Measurements from ENCODE around the gene CST3.
"Not testable (repeated sequence)": the region's sequence is repeated elsewhere in the genome, so short reads cannot be mapped to it uniquely, and the experiment has no call there.

The CST3 gene

DNA sequence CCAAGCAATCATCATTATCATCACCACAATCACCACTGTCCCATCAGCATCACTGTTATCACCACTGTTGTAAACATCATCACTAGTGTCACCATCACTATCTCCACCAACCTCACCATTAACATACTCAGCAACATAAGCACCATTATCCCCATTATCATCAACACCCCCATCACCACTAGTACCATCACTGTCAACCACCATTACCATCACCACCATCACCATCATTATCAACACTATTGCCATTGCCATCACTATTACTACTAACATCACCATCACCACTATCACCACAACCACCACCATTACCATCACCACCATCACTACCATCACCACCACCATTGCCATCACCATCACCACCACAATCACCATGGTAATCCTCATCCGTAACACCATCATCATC, 31.6 kb upstream of the CST3 start:
- TF ChIP-seq, protein P1, sequence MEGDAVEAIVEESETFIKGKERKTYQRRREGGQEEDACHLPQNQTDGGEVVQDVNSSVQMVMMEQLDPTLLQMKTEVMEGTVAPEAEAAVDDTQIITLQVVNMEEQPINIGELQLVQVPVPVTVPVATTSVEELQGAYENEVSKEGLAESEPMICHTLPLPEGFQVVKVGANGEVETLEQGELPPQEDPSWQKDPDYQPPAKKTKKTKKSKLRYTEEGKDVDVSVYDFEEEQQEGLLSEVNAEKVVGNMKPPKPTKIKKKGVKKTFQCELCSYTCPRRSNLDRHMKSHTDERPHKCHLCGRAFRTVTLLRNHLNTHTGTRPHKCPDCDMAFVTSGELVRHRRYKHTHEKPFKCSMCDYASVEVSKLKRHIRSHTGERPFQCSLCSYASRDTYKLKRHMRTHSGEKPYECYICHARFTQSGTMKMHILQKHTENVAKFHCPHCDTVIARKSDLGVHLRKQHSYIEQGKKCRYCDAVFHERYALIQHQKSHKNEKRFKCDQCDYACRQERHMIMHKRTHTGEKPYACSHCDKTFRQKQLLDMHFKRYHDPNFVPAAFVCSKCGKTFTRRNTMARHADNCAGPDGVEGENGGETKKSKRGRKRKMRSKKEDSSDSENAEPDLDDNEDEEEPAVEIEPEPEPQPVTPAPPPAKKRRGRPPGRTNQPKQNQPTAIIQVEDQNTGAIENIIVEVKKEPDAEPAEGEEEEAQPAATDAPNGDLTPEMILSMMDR (IDR thresholded peaks at IDR 0.05; ENCODE audit: low read depth, low read length, missing control alignments), result no peak
- no peak overlapping the region for H3K4me3 ChIP-seq (ENCODE audit: low read depth, low read length)
- DNase-seq (ENCODE audit: low read depth), result no peak
- in situ Hi-C loops (cut with HindIII; ENCODE audit: low sequenced_read_pairs), result no loop called here

DNA sequence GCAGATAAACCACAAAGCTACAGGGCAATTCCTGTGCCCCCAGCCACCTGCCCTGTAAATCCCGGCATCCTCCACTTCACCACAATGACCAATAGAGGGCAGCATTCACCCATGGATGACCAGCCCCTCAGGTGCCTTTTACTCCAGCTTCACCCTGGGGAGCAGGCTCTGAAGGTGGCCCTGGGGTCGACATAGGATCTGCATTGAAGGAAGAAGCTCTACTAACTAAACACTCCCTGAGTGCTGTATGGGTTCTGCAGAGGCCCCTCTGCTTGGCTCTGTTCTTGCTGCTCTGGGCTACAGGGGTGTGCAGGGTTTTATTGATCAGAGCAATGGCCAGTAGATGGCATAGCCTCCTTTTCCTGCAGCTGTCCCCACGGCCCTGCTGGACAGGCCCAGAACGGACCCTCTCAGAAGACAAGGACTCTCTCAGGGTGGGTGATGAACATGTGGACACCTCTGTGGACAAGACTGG, 30.8 kb upstream of the CST3 start:
- in situ Hi-C loops (cut with HindIII; ENCODE audit: low sequenced_read_pairs), result no loop called here
- peak; percentile 29 for DNase-seq (ENCODE audit: low read depth)
- TF ChIP-seq, protein P1 (IDR thresholded peaks at IDR 0.05; ENCODE audit: low read depth, low read length, missing control alignments), result peak; percentile 83
- H3K4me3 ChIP-seq (ENCODE audit: low read depth, low read length), result no peak overlapping the region

DNA sequence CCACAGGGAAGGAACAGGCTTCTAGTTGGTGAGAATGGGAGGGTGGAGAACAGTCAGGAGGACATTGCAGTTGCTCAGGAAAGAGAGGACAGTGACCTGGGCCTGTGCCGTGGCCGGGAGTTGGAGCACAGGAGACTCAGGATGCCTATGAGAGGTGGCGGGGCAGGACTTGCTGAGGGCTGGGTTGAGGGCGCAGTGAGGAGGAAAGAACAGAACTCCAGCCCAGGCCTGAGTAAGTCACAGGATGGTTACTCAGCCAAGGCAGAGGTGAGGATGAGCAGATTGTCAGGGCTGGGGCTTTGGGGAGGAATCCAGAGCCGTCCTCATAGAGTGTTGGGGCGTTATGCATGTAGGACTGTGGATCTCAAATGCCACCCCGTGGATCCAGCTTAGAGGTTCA, 29.9 kb upstream of the CST3 start:
- in situ Hi-C loops (cut with HindIII; ENCODE audit: low sequenced_read_pairs), result no loop called here
- TF ChIP-seq, protein P1 (IDR thresholded peaks at IDR 0.05; ENCODE audit: low read depth, low read length, missing control alignments), result no peak
- no peak overlapping the region for H3K4me3 ChIP-seq (ENCODE audit: low read depth, low read length)
- no peak for DNase-seq (ENCODE audit: low read depth)

DNA sequence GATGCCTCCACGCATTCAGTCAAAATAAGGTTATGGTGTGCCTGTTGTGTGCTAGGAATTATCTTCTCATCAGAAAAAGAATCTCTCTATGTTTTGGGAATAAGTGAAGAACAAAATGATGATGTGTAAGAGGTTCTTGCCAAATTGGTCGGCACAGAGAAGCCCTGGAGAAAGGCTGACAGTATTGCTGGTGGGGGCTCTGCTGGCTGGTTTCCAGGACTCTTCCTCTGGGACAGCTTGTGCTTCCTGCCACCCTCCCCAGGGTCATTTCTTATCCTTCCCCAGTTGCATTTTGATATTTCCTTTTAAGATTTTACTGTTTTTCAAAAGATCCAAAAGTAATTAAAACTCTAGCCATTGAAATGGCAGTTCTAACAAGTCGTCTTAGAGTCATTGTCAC, 28.9 kb upstream of the CST3 start:
- no peak overlapping the region for H3K4me3 ChIP-seq (ENCODE audit: low read depth, low read length)
- DNase-seq (ENCODE audit: low read depth), result no peak
- TF ChIP-seq, protein P1 (IDR thresholded peaks at IDR 0.05; ENCODE audit: low read depth, low read length, missing control alignments), result no peak
- in situ Hi-C loops (cut with HindIII; ENCODE audit: low sequenced_read_pairs), result no loop called here

DNA sequence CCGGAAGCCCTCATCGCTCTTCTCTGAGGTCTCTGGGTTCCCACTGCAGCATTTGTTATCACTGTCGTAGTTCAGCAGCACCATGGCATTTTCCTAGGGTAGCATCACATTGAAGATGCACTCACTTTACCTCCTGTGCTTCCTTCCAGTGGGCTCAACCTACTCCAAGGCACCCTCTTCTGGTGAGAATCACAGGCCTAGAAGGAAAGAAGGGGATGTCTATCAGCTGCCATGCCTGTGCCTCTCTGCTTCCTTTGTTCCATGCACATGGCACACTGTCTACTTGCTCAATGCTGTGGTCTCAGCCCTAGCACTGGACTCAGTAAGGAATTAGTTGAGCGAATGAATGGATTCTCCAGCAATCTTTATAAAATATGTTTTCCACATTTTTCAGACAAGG, 28.4 kb upstream of the CST3 start:
- in situ Hi-C loops (cut with HindIII; ENCODE audit: low sequenced_read_pairs), result no loop called here
- no peak overlapping the region for H3K4me3 ChIP-seq (ENCODE audit: low read depth, low read length)
- no peak for DNase-seq (ENCODE audit: low read depth)
- TF ChIP-seq, protein P1 (IDR thresholded peaks at IDR 0.05; ENCODE audit: low read depth, low read length, missing control alignments), result peak; percentile 50

DNA sequence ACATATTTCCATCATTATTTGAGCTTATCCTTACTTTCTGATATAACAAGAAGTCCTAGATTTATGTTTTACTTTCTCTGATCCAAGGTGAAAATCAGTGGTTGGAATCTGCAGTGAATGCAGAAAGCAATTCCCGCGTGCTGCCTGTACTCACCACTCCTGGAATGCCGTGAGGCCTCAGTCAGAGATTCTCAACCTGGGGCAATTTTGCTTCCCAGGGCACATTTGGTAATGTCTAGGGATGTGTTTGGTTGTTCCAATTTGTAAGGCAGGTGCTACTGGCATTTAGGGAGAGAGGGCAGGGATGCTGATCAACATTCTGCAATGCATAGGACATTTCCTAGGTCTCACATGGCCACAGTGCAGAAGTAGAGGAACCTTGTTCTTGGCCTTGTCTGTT, 27.2 kb upstream of the CST3 start:
- DNase-seq (ENCODE audit: low read depth), result no peak
- TF ChIP-seq, protein P1 (IDR thresholded peaks at IDR 0.05; ENCODE audit: low read depth, low read length, missing control alignments), result no peak
- in situ Hi-C loops (cut with HindIII; ENCODE audit: low sequenced_read_pairs), result no loop called here
- no peak overlapping the region for H3K4me3 ChIP-seq (ENCODE audit: low read depth, low read length)

DNA sequence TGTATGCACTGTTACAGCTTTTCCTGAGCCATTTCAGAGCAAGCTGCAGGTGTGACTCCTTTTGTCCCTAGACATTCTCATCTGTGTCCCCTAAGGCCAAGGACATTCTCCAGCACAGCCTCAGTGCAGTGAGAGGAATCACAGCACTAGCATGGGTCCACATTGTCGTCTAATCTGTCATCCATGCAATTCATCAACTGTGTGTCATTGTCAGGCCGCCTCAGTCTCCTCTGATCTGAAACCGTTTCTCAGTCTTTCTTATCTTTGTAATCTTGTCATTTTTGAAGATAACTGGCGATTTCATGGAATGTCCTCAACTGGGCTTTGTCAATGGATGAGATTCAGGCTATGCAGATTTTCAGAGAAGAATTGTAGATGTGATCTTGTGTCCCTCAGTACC, 26.3 kb upstream of the CST3 start:
- DNase-seq (ENCODE audit: low read depth); in situ Hi-C loops (cut with HindIII; ENCODE audit: low sequenced_read_pairs); H3K4me3 ChIP-seq (ENCODE audit: low read depth, low read length): not testable (repeated sequence)
